PC-9 (cell line): ENCODE measurements around the gene MUC5AC. TPM values are rescaled to one million over a fixed set of nuclear protein-coding genes. Genes with fewer than 3 reads are reported as not detected.

Experiments
- BruUV-seq: library from RNA; stranded (reverse); fragments of 400-500 nt; replicated peaks from 2 replicates; lab custom pipeline; 2021; lab: Mats Ljungman, UMichigan
- CTCF ChIA-PET: fragments of 300-600 bp; sonication (Branson Sonifier 250); formaldehyde crosslinking; loops from one replicate; lab custom pipeline; 2022; ENCODE audit warnings: antibody characterized with exemption; lab: Charles Lee
- POLR2A ChIA-PET: fragments of 300-600 bp; sonication (Branson Sonifier 250); formaldehyde crosslinking; loops from one replicate; lab custom pipeline; 2022; ENCODE audit warnings: antibody characterized with exemption; ENCODE audit not compliant: unreplicated experiment; lab: Charles Lee
- DNase-seq, 2 experiments: peaks; one replicate each; pipeline versions ENCODE4 v3.0.0 to v3.0.0-alpha.2; 2015 to 2022; ENCODE audit warnings: mixed read lengths in 1 of 2
- H2AFZ ChIP-seq: fragments of 200-600 bp; sonication (generic); 2 replicates; pipeline ENCODE4 v1.8.1; 2017; ENCODE audit warnings: antibody characterized with exemption
- H3F3A ChIP-seq: fragments of 200-600 bp; sonication (generic); 2 replicates; pipeline ENCODE4 v1.8.1; 2017; ENCODE audit warnings: antibody characterized with exemption, mild to moderate bottlenecking, low read depth; ENCODE audit not compliant: insufficient read depth
- H3K27ac ChIP-seq: fragments of 200-600 bp; sonication (generic); 2 replicates; pipeline ENCODE4 v1.6.1; 2016; ENCODE audit warnings: mixed run types
- H3K27me3 ChIP-seq: fragments of 200-600 bp; sonication (generic); 2 replicates; pipeline ENCODE4 v1.6.1; 2016; ENCODE audit warnings: low read depth, mixed run types; ENCODE audit not compliant: insufficient read depth
- H3K36me3 ChIP-seq: fragments of 200-600 bp; sonication (generic); 2 replicates; pipeline ENCODE4 v1.6.1; 2016; ENCODE audit warnings: low read depth, mixed run types
- H3K4me1 ChIP-seq: fragments of 200-600 bp; sonication (generic); replicated peaks from 2 replicates; pipeline ENCODE4 v1.6.1; 2016; ENCODE audit warnings: mixed run types; ENCODE audit not compliant: insufficient read depth
- H3K4me2 ChIP-seq: fragments of 200-600 bp; sonication (generic); 2 replicates; pipeline ENCODE4 v1.6.1; 2017; ENCODE audit warnings: mixed run types
- H3K4me3 ChIP-seq: fragments of 200-600 bp; sonication (generic); 2 replicates; pipeline ENCODE4 v1.6.1; 2016; ENCODE audit warnings: mixed run types
- H3K79me2 ChIP-seq: fragments of 200-600 bp; sonication (generic); 2 replicates; pipeline ENCODE4 v1.6.1; 2017; ENCODE audit warnings: low read depth, mixed run types
- H3K9me2 ChIP-seq: fragments of 200-600 bp; sonication (generic); 2 replicates; pipeline ENCODE4 v1.8.1; 2017; ENCODE audit warnings: mild to moderate bottlenecking; ENCODE audit not compliant: insufficient read depth
- H3K9me3 ChIP-seq: fragments of 200-600 bp; sonication (generic); 2 replicates; pipeline ENCODE4 v1.8.1; 2016; ENCODE audit warnings: low read depth; ENCODE audit not compliant: insufficient read depth
- H4K20me1 ChIP-seq: fragments of 200-600 bp; sonication (generic); 2 replicates; pipeline ENCODE4 v1.8.1; 2017; ENCODE audit not compliant: insufficient read depth
- EZH2 ChIP-seq: fragments of 200-600 bp; sonication (generic); IDR thresholded peaks from 2 replicates; pipeline ENCODE4 v1.8.0; 2017; ENCODE audit warnings: antibody characterized with exemption, low read depth
- intact Hi-C: fragments of 100-400 bp; cut with micrococcal nuclease; formaldehyde crosslinking; loops from one replicate; pipeline ENCODE4 v1.10.0; 2022; ENCODE audit not compliant: unreplicated experiment
- total RNA-seq: library from RNA; stranded (reverse); gene quantifications from 2 replicates; pipeline ENCODE4 v1.2.3, GENCODE V29; 2021
- TF ChIP-seq, protein P1 (sequence below): fragments of 200-600 bp; sonication (generic); conservative IDR thresholded peaks from 2 replicates; pipeline ENCODE4 v1.6.1; 2017; ENCODE audit warnings: mixed run types, antibody characterized with exemption, mild to moderate bottlenecking, moderate library complexity

Gene MUC5AC
- total RNA-seq, 1 experiment from 2014 or later, result 0.09 TPM

DNA sequence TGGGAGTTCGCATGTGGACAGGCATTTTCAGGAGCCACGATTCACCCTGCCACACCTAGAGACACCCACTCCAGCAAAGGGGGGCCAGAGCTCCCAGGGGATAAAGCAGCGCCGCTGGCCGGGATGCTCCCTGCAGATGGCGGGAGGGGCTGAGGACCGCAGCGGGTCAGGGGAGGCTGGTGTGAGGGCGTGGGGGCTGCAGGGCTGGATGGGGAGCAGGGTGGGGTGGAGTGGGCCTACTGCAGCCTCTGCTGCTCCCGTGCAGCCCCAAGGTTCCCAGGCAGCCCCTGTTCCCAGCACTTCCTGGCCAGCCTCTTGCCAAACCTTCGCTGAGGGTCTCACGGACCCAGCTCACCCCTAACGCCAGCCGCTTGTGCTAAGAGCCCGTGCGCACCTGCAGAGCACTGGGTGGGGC is 78.2 kb downstream of the MUC5AC start:
- CTCF ChIA-PET, result no interaction called here

DNA sequence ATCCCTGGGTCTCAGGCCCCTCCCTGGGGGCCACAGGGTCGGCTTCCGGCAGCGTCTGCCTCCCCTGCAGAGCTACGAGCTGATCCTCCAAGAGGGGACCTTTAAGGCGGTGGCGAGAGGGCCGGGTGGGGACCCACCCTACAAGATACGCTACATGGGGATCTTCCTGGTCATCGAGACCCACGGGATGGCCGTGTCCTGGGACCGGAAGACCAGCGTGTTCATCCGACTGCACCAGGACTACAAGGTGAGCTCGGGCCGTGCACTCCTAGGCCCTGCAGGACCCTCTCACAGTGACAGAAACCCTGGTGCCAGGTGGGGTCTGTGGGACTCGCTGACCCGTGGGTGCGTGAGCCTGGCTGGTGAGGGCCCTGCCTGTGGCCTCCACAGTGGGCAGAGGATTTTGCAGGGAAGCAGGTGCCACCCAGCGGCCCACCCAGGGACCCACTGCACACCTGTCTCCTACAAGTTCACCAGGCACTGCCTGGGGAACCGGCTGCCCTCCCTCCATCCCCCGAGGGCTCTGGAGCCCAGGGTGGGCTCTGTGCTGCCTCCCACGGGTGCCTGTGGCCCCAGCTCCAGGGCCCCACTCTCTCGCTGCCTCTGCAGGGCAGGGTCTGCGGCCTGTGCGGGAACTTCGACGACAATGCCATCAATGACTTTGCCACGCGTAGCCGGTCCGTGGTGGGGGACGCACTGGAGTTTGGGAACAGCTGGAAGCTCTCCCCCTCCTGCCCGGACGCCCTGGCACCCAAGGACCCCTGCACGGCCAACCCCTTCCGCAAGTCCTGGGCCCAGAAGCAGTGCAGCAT is 78.8 kb downstream of the MUC5AC start:
- H3K4me1 ChIP-seq, result peaks cover 11% of the 10 kb centered on the region
- no peak overlapping the region for H3K4me2 ChIP-seq
- H3K27ac ChIP-seq, result no peak overlapping the region
- no peaks in the 10 kb centered on the region for H3K36me3 ChIP-seq
- no TSS peak for BruUV-seq
- H3K9me3 ChIP-seq, result no peaks in the 10 kb centered on the region
- no peak overlapping the region for H3K4me3 ChIP-seq
- no peaks in the 10 kb centered on the region for H3K27me3 ChIP-seq
- no peaks in the 10 kb centered on the region for H3K9me2 ChIP-seq
- intact Hi-C loops, result no loop called here
- no peaks in the 10 kb centered on the region for H4K20me1 ChIP-seq
- H2AFZ ChIP-seq, result no peak overlapping the region
- H3K79me2 ChIP-seq, result no peaks in the 10 kb centered on the region
- TF ChIP-seq EZH2, result no peak
- TF ChIP-seq, protein P1, sequence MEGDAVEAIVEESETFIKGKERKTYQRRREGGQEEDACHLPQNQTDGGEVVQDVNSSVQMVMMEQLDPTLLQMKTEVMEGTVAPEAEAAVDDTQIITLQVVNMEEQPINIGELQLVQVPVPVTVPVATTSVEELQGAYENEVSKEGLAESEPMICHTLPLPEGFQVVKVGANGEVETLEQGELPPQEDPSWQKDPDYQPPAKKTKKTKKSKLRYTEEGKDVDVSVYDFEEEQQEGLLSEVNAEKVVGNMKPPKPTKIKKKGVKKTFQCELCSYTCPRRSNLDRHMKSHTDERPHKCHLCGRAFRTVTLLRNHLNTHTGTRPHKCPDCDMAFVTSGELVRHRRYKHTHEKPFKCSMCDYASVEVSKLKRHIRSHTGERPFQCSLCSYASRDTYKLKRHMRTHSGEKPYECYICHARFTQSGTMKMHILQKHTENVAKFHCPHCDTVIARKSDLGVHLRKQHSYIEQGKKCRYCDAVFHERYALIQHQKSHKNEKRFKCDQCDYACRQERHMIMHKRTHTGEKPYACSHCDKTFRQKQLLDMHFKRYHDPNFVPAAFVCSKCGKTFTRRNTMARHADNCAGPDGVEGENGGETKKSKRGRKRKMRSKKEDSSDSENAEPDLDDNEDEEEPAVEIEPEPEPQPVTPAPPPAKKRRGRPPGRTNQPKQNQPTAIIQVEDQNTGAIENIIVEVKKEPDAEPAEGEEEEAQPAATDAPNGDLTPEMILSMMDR, result no peak
- no peak for DNase-seq
- POLR2A ChIA-PET, result no interaction called here
- CTCF ChIA-PET, result interaction anchor here (0.5 kb wide), 1 partner anchor 11 kb away, joined by 3 read pairs; no protein-coding TSS in a partner anchor
- no peaks in the 10 kb centered on the region; the same call in 1 of the 2 replicates for H3F3A ChIP-seq

More for the DNA sequence above, 78.2 kb downstream of the MUC5AC start:
- Histone ChIP-seq H3K27ac (no peak overlapping the region), H3K79me2 (no peaks in the 10 kb centered on the region), H3K9me2 (no peaks in the 10 kb centered on the region), H3K27me3 (no peaks in the 10 kb centered on the region), H3K4me3 (no peak overlapping the region), H4K20me1 (no peaks in the 10 kb centered on the region), H3K36me3 (no peaks in the 10 kb centered on the region), H2AFZ (no peak overlapping the region), H3K4me2 (no peak overlapping the region), H3K9me3 (no peaks in the 10 kb centered on the region), H3K4me1 (peaks cover 11% of the 10 kb centered on the region), H3F3A (no peaks in the 10 kb centered on the region; the same call in 1 of the 2 replicates)
- no TSS peak for BruUV-seq
- intact Hi-C loops, result no loop called here
- POLR2A ChIA-PET, result no interaction called here
- TF ChIP-seq, protein P1, result no peak
- TF ChIP-seq EZH2, result no peak
- no peak for DNase-seq

DNA sequence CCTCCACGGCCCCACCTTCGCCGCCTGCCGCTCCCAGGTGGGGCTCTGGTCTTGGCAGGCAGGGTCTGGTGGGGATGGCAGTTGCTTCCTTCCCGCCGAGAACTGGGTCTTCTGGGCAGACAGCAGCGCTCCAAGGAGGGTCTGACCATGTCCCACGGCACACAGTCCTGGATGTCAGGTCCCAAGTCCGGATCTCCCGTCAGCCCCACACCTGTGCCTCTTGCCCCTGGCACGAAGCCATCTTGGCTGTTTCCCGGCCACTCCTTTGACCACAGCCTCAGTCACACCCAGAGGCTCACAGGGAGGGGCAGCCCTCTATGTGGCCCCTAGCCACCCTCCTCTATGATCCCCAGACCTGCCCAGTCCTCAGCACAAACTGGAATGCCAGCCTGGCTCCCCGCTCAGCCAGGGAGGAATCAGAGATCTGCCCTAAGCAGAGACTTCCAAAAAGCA is 79.4 kb downstream of the MUC5AC start:
- TF ChIP-seq, protein P1, result no peak
- TF ChIP-seq EZH2, result no peak
- H3K27ac ChIP-seq, result no peak overlapping the region
- POLR2A ChIA-PET, result no interaction called here
- H3K4me1 ChIP-seq, result peaks cover 11% of the 10 kb centered on the region
- peak in 1 of 2 experiments; percentile 78 for DNase-seq
- CTCF ChIA-PET, result no interaction called here
- no peaks in the 10 kb centered on the region for H3K36me3 ChIP-seq
- H2AFZ ChIP-seq, result no peak overlapping the region
- H3K9me3 ChIP-seq, result no peaks in the 10 kb centered on the region
- no peaks in the 10 kb centered on the region for H4K20me1 ChIP-seq
- no TSS peak for BruUV-seq
- H3K27me3 ChIP-seq, result no peaks in the 10 kb centered on the region
- H3F3A ChIP-seq, result no peaks in the 10 kb centered on the region; the same call in 1 of the 2 replicates
- no peaks in the 10 kb centered on the region for H3K9me2 ChIP-seq
- H3K79me2 ChIP-seq, result no peaks in the 10 kb centered on the region
- intact Hi-C loops, result no loop called here
- H3K4me3 ChIP-seq, result no peak overlapping the region
- H3K4me2 ChIP-seq, result no peak overlapping the region
